IPS-20b (cell line): ENCODE results near the gene ZNF396.

Experiments used
- H3K27ac ChIP-seq: one replicate; pipeline ENCODE4 v1.5.1; 2013; ENCODE audit warnings: low read length
- H3K27me3 ChIP-seq: 2 replicates; pipeline ENCODE4 v1.6.1; 2013; ENCODE audit warnings: mild to moderate bottlenecking, low read length, inconsistent platforms; ENCODE audit not compliant: insufficient read depth
- H3K36me3 ChIP-seq: 2 replicates; pipeline ENCODE4 v1.6.1; 2013; ENCODE audit warnings: low read depth, mild to moderate bottlenecking, inconsistent platforms, low read length, moderate library complexity; ENCODE audit not compliant: insufficient read depth
- H3K4me1 ChIP-seq: 2 replicates; pipeline ENCODE4 v1.6.1; 2013; ENCODE audit warnings: mild to moderate bottlenecking, control low read depth, inconsistent platforms, low read length, moderate library complexity; ENCODE audit not compliant: insufficient read depth
- H3K4me3 ChIP-seq: 2 replicates; pipeline ENCODE4 v1.5.1; 2013; ENCODE audit warnings: mild to moderate bottlenecking, low read length, inconsistent platforms
- H3K9ac ChIP-seq: 2 replicates; pipeline ENCODE4 v1.6.1; 2013; ENCODE audit warnings: low read depth, mild to moderate bottlenecking, inconsistent platforms, low read length, moderate library complexity
- H3K9me3 ChIP-seq: 2 replicates; pipeline ENCODE4 v1.6.1; 2013; ENCODE audit warnings: mild to moderate bottlenecking, low read depth, low read length, inconsistent platforms; ENCODE audit not compliant: insufficient read depth

The ZNF396 gene

GRCh38 chr18:35331367-35332087 lies 45.6 kb downstream of the ZNF396 start:
- no peaks in the 10 kb centered on the region for H3K9me3 ChIP-seq
- no peak overlapping the region for H3K27ac ChIP-seq
- no peaks in the 10 kb centered on the region for H3K27me3 ChIP-seq
- no peak overlapping the region for H3K4me3 ChIP-seq
- H3K36me3 ChIP-seq = peaks cover 49% of the 10 kb centered on the region
- no peaks in the 10 kb centered on the region for H3K4me1 ChIP-seq
- no peak overlapping the region for H3K9ac ChIP-seq

GRCh38 chr18:35328868-35329267 lies 48.3 kb downstream of the ZNF396 start:
- no peaks in the 10 kb centered on the region for H3K9me3 ChIP-seq
- H3K27me3 ChIP-seq = no peaks in the 10 kb centered on the region
- peaks cover 4% of the 10 kb centered on the region; the same call in 1 of the 2 replicates for H3K4me1 ChIP-seq
- no peak overlapping the region for H3K4me3 ChIP-seq
- H3K27ac ChIP-seq = no peak overlapping the region
- H3K36me3 ChIP-seq = peaks cover 23% of the 10 kb centered on the region; the same call in 1 of the 2 replicates
- H3K9ac ChIP-seq = no peak overlapping the region

- Histone ChIP-seq H3K4me1 (peaks cover 4% of the 10 kb centered on the region; the same call in 1 of the 2 replicates), H3K4me3 (no peak overlapping the region), H3K27me3 (no peaks in the 10 kb centered on the region), H3K9me3 (no peaks in the 10 kb centered on the region), H3K9ac (no peak overlapping the region), H3K27ac (no peak overlapping the region), H3K36me3 (peaks cover 3% of the 10 kb centered on the region; the same call in 1 of the 2 replicates)
Observed at GRCh38 chr18:35326695-35327387, 50.3 kb downstream of the ZNF396 start.

- H3K27me3 ChIP-seq = no peaks in the 10 kb centered on the region
- no peak overlapping the region; the same call in 1 of the 2 replicates for H3K4me3 ChIP-seq
- no peak overlapping the region for H3K9ac ChIP-seq
- H3K4me1 ChIP-seq = peaks cover 4% of the 10 kb centered on the region; the same call in 1 of the 2 replicates
- no peak overlapping the region for H3K27ac ChIP-seq
- no peaks in the 10 kb centered on the region for H3K36me3 ChIP-seq
- H3K9me3 ChIP-seq = no peaks in the 10 kb centered on the region
Observed at GRCh38 chr18:35324926-35325655, 52.0 kb downstream of the ZNF396 start.

GRCh38 chr18:35322486-35323458 lies 54.4 kb downstream of the ZNF396 start:
- Histone ChIP-seq H3K36me3 (no peaks in the 10 kb centered on the region), H3K27me3 (no peaks in the 10 kb centered on the region), H3K4me1 (peaks cover 4% of the 10 kb centered on the region; the same call in 1 of the 2 replicates), H3K9ac (no peak overlapping the region), H3K9me3 (no peaks in the 10 kb centered on the region), H3K4me3 (no peak overlapping the region), H3K27ac (no peak overlapping the region)
